Measurements from ENCODE around the gene DSCAML1.

DSCAML1 gene

DNA sequence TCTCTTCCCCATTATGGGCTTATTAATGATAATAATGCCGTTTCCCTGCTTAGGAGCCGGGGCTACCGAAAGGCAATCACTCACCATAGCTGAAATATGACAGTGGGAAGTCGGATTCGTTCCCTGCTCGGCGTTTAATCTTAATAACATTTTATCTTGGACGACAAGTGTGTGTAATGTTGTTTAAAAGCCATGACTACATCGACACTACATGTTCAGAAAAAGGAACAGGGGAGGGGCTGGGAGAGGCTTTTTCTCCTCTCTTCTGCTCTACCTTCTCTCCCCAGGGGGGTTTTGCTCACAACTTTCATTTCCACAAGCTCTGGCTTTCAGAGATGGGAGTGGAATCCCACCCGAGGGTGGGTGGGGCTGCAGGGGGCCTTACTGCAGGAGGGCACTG is 105.5 kb downstream of the DSCAML1 start:
- no peak for DNase-seq

DNA sequence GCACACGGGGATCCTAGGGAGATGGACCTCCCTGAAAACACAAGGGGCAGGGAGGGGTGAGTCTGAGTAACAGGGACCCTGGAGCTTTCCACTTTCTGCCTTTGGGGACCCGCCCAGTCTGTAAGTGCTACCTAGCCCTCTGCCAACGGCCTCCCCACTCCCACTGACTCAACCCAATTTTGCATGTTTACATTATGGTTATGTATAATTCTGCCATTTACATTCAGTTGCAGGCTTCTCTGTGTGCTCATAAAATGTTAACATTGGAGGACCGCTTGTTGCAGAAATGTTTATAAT is 105.8 kb downstream of the DSCAML1 start:
- no peak for DNase-seq

DNA sequence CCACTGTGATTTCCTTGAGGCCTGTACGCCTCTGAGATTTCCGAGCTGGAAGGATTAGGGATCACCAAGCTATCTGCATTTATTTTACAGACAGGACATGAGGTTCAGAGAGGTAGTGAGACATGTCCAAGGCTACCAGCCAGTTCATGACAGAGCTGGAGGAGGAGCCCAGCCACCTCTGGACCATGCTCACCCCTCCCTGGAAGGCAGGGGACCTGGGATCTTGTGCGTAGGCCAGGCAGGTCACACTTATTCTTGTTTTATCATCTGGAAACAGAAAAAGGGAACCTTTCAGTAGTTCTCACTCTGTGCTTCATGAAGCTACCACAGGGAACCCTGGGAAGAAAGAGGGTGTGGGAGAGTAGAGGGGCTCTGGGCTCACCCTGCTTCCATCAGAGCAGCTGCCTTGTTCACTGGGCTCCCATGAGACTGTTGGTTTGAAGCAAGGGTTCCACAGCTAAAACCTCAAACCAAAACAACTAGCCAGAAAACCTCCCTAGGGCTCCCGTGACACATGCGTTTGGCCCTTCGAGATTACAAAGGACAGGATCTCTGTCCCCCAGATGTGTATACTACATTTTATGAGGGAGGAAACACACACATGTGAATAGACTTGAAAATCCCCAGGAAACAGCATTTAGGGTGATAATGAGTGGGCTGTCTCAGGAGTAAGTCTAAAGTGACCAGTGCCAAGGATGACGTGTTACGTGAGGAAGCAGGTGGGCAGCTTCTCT is 106.4 kb downstream of the DSCAML1 start:
- no peak for DNase-seq

DNA sequence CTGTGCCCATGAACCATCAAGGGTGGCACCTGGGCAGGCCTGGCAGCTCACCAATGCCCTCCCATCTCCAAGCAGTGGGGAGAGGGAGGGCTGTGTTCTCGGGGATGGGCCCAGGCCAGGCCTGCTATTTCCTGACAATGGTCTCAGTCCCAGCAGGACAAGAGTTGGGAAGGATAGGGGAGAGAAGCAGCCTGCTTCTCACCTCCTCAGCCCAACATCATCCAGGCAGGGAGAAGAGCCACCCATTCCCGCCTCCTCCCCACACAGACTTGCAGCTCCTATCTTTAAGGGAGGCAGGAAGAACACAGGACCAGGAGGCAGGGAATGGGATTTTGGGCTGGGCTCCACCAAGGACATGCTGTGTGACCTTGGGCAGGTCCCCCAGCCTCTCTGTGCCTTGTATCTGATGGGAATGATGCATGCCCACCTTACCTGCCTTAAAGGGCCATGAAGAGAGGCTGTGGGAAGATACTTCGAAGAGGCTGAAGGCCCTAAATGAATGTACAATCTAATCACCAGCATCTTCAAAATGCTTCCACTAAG is 108.7 kb downstream of the DSCAML1 start:
- no peak for DNase-seq

DNA sequence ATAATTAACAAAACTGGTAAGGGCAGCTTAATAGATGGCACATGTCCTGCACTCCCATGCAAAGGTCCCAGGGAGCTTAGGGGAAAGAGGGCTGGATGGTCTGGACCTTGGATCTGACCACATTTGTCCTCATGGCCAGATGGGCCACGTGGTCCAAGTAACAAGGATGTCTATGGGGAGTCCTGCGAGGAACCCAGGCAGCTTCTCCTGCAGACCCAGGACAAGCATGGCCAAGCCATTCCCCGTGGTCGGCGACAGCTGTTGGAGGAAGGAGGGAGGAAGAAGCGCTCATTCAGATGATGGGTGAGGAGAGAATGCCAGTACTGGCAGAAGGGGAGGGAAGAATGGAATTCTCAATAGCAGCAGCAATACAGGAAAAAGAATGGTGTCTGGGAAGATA is 109.2 kb downstream of the DSCAML1 start:
- DNase-seq, result no peak

DNA sequence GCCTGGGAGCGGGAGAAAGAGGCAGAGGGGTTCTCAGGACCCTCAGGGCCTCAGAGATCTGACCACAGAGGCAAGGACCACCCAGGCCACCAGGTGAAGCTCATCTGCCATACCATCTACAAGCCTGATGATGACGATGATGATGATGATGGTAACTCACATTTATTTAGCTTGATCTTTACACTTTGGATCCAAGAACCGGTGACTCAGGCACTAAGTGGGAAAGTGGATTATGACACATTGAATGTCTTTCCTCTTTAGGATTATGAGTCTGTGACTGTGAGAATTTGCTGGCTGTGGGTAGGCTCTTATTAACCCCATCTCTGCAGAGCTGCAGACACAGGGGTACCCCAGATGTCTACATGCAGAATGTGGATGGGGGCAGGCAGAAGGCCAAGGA is 110.3 kb downstream of the DSCAML1 start:
- no peak for DNase-seq

DNA sequence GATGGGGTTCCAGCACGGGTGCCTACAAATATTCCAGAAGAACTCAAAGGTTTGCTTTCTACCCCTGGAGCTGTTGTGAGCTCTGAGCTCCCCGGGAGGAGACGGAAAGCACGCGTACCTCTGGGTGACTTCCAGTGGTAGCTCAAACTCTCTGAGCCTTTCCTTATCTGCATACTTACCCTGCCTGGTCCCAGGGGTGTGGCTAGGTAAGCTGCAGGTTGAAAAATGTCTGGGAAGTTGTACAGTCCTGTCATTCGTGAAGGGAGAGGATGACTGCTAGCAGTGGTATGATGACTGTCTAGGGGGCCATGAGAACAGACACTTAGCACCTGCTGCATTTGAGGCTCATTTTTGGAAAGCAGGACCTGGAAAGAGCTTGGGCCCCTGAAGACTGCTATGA is 111.5 kb downstream of the DSCAML1 start:
- no peak for DNase-seq

DNA sequence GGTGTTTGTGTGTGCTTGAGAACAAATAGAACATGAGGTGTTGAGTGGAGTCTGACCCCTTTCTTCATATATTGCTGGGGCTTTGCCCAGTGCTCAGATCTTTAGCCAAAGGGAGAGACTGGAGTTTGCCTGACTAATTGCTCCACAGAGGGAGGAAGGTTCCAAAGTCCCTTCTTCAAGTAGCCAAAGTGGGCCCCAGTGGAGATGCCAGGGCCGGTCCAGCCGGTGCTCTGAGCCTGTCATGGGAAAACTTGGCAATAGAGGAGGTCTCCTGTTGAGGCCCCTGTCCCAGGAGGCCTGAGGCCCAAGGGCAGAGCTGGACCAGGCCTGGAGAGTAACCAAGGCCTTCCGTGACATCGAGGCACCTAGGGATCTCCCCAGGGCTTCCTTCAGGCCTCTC is 112.3 kb downstream of the DSCAML1 start:
- DNase-seq, result no peak

DNA sequence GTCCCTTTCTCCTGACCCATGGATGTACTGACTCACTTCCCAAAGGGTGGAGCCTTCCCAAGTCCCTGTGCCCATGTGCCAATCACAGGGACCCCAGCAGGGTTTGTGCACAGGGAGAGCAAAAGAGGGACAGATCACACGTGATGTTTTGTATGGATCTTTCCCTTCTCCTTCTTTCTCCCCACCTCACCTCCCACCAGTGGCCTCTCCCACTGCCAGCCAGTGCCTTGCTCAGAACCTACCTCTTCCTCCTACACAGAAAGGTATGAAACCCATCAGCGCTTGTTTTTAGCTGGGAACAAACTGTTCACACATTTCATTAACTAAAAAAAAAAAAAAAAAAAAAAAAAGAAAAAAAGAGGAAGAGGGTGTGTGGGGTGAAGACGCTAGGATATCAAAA is 112.9 kb downstream of the DSCAML1 start:
- DNase-seq, result no peak

DNA sequence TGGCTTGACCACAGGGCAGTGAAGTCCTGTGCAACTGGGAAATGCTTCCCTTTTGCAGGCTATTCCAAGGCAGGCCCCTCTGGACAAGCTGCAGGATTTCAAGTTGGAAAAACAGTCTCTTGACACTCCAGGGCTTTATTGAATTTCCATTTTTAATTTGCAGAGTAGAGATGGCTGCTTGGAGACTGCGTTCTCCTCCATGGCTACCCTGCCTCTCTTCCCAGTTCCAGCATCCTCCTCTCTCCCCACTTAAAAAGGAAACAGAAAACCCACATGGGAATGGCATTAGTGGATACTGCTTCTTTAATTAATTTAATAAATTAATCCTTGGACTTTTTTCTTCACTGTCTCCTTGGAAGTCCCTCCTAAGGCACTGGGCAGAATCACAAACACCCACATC is 115.6 kb downstream of the DSCAML1 start:
- DNase-seq, result no peak

DNA sequence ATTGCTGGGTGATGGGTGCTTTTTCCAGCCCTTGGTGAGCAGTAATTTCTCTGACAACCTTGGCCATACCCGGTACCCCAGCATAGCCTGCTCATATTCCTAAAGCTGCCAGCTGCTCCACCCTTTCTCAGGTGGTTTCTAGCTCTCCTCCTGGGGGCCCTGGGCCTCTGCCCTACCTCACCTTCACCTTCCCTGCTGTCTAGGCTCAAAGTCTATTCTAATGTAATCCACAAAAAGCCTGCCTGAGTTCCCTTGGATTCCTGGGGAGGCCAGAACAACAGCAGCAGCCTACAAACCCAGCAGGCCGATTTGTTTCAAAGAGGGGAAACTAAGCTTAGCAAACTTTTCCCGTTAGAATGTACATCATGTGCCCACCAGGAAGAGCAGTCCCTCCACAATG is 117.6 kb downstream of the DSCAML1 start:
- DNase-seq, result no peak

DNA sequence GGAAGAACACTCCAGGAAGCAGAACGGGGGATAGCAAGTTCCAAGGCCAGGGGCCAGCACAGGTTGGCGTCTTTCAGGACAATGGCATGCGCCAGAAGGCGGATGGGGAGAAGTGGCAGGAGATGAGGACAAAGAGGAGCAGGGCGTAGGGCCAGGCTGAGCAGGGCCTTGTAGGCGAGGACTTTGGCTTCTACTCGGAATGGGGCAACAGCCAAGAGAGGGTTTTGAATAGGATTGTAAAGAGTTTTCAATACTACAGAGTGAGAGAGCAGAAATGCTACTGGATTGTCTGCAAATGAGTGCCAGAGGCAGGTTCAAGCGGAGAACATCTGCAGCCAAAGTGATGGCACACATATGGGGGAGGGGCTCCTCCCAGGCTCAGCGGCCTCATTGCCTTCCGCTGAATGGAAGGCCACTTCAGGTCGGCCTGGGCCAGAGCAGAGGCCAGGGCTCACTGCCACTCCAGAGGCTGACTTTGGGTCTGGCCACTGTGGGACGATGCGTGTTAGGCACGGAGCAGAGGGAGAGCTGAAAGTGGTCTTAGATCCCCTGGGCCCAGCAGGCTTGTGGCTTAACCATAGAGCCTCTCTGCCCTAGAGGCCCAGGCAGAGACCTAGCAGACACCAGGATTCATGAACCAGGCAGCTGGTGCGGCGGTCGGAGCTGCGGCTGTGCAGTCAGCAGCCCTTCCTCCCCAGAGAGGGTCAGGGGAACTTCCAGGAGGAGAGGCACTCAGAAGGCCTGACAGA is 118.2 kb downstream of the DSCAML1 start:
- no peak for DNase-seq

DNA sequence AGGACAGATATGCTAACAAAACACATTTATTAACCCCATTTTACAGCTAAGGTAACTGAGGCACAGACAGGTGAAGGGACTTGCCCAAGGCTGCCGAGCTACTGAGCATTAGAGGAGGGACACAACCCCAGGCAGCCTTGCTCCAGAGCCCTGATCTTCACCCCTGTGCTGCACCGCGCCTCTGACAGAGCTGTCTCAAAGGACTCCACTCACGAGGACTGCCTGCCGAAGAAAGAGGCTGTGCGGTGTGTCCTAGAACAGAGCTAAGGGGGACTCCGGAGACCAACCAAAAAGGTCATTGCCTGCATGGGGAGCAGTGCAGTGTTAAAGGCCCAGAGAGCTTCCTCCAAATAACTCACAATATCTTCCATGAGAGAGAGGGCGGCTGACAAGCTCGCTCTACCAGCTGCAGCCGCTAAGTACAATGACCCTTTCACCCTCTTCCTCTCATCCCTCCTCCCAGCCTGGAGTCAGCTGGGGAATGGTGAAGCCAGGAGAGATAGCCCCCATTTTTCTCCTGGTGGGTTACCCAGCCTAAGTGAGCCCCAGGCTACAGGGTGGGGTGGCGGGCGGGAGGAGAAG is 119.2 kb downstream of the DSCAML1 start:
- no peak for DNase-seq

DNA sequence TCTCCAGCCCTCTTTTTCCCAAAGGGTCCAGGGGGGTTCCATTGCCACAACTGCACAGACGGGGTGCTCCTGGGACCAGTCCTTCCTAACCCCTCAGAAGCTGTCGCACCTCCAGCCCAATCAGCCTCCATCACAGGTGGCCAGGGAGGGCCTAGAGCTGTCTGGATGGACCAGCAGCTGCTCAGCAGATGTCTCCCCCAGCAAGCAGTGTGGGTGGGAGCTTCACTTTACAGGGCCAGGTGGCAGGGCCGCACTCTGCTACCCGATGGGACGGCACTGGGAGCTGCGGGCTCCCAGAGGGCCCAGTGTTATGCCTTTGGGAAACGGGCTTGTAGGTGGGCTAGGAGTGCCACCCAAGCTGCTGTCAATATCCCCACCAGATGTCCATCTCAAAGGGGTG is 120.5 kb downstream of the DSCAML1 start:
- no peak for DNase-seq

DNA sequence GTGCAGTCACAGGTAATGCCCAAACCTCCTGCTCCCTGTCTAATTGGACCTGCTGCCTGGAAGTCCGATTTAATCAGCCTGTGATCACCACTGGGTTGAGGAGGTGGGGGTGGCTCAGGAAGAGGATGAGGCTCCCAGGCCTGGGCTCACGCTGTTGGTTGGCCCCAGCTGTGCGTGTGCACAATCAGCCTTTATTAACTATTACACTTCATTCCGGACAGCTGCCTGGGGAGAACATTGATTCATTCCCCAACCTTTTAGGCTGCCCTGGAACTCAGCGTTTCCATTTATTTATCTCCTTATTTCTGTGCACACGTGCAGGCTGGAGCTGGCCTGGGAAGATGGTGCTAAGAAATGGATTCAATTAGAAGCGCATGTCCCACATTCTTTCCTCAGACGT is 123.4 kb downstream of the DSCAML1 start:
- no peak for DNase-seq

DNA sequence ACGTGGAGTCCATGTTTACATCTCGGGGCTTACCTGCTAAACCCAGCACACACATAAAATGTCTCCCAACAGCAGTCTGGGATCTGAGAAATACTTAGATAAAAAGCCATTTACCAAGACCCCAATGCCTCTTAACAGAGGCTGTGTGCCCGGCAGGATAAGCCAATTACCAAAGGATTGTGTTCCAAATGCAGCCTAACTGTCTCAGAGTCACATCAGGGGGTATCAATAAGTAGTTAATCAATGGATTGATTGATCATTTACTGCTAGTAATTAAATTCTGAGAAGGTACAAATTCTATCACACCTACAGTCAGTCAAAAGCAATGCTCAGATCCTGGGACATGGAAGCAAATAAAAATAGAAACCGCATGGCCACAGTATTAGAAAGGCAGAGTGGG is 125.6 kb downstream of the DSCAML1 start:
- no peak for DNase-seq

DNA sequence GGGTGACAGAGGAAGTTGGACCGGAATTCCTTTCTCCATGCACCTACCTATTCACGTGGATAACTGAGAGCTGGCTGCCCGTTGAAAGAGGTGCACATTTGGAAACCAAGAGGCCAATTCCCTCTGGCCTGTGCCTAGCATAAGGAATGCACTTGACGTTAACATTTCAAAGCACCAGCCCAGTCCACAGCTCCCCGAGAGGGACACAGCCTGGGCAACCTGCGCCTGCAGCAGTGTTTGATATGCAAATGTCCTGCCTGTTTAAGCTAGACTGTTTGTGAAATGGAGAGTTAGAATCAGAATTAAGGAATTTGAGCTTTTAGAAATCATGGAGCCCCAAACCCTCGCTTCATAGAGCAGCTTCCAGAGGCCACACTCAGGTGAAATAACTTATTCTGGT is 126.1 kb downstream of the DSCAML1 start:
- DNase-seq, result no peak

DNA sequence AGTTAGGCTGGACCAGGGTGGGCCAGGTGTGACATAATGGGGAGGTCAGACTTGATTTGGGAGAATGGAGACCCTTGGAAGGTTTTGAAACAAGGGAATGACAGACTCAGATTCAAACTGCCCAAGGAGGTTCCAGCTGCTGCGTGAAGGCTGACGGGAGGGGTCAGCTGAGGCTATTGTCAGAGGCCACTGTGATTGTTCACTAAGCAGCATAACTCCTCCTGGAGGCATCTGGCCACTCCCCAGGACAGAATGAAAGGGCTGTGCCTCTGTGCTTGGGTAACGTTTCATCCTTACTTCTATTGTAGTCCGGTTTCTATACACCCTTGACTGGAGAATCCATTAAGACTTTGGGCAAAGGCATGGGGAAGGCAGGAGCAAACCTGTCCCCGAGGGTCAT is 126.6 kb downstream of the DSCAML1 start:
- DNase-seq, result no peak

DNA sequence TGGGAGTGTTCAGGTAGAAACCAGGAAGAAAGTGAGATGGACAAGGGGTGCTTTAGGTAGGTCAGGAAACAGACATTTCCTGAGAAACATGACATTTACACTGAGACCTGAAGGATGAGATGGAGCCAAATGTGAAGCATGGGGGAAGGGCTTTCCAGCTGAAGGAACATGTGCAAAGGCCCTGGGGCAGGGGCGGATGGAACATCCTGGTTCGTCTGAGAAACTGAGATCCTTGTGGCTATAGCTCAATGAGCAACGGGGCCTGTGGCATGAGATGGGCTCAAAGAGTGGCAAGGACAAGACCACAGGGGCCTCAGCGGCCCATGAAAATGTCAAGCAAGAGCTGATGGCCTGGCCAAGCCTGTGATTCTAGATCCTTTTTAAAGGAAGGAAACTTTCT is 127.4 kb downstream of the DSCAML1 start:
- DNase-seq, result no peak

DNA sequence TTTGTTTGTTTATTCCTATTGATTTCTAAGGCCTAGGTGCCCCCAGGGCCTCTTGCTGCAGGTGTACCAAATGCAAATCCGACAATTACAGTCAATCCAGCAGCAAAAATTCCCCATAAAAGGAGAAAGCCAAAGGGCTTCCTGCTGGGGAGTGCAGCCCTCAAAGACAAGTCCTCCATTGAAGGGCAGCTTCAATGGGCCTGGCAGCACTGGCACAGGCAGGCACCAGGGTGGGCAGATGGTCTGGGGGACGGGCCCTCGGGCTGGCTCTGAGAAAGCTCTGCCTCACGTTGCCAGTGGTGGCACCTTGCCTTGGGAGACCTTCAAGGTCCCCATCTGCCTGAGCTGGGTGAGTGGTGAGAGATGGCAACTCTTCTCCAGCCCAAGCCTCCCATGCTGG is 128.0 kb downstream of the DSCAML1 start:
- no peak for DNase-seq

DNA sequence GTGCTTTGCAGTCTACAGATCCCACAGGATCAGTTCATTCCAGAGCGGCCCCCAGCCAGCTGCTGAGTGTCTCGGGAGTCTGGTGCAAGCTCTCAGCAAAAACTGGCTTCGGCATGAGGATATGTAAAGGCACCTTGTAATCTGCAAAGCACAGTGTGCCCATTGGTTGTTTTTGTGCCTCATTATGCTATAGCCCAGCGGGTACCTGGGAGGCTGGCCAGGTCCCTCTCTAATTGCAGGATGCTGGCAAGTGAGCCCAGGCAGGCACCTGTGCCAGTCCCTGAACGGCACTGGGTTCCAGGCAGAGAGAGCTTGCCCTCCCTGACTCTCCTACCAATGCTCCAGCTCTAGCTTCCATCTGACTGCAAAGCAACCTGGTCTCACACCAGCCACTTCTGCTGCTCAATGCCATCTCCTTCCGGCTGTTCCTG is 128.7 kb downstream of the DSCAML1 start:
- DNase-seq, result no peak

DNA sequence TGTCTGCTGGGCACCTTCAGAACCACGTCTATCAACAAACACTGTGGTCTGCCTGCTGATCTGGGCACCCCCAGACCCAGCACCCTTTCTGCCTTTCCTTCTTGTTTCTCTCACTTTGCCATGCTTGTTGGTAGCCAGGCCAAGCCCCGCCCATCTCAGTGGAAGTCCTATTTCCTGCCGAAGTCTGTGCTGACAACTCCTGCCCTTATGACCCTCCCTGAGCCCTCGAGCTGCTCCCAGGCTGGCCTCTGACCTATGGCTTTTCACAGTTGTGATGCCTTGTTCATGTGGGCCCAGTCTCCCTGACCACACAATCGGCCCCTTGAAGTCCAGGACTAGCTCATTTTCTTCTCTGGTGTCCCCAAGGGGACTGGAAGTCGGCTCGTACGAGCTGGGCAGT is 132.1 kb downstream of the DSCAML1 start:
- no peak for DNase-seq

DNA sequence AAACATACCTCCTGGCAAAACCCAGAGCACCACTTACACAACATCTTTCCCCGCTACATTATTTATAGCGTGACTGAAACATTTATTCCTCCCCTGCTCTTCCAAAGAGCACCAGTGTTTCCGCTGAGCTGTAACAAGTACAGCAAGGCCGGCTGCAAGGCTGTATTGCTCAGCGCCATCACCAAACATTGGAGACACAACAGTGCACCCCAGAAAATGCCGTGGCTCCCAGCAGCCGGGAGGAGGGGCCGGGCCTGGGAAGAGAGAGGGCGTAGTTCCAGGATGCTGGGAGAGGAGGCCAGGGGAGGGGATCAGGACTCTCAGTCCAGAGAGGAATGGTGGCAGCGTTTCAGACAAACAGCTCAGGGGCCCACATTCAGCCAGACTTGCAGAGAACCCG is 133.2 kb downstream of the DSCAML1 start:
- no peak for DNase-seq

DNA sequence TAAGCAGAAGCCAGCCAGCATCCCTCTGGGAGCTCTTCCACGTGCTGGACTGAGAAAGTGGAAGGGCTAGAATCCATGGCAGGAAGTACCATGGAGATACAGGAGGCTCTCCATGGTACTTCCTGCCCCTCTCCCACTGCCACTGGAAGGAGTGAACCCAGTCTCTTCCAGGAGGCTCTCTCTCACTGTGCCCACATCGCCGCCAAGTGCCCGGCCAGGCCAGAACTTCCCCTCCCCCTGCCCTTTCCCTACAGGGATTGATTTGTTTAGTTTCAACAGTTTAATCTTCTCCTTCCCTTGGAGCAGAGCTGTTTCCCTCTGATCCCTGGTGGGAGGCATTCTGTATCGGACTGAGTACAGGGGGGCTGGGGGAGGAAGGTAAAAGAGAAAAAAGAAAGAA is 133.6 kb downstream of the DSCAML1 start:
- no peak for DNase-seq

All from inflammatory macrophage (primary cell).